GM18507 (cell line): ENCODE results near the gene WHRN.
A peak's percentile ranks its signal among the peaks of the same experiment; 100 is the strongest.

ENCODE experiments used
- DNase-seq: peaks from one replicate; pipeline ENCODE4 v3.0.0; 2011; ENCODE audit warnings: low read depth; ENCODE audit not compliant: insufficient read length; ENCODE audit errors: extremely low spot score
- FAIRE-seq: peaks from 2 replicates; lab custom pipeline; 2011; peaks lifted over from hg19 to GRCh38; lab: Jason Lieb, UNC

WHRN gene

DNA sequence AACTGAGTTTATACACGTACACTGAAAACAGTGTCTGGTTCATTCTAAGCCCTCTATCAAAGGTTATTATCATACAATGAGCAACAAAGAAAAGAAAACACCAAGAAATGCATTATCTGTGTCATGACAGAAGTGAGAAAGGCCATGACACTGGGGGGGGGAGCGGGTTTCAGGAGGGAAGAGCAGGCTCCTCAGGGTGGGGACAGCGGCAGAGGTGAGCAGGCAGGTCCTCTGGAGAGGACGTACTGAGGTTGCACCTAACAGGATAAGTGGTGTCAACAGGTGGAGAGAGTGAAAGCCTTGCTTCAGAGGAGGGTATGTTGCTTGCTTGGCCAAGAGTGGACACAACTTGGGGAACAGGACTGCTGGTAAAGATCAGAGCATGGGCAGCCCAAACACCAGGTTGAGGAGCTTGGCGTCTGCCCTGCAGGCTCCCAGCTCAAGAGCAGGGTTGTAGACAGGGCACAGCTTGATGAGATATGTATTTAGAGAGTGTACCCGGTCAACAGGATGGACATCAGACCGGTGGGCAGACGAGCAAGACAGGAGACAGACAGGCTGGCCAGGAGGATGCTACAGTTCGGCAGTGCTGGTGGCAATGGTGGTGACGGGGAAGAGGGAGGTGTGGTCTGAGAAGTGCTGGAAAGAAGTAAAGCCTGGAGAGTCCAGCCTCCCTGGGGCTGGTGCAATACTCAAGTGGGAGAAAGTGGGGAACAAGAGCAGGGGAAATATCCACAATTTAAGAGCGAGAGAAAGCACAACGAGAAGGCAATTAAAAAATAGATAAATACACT, 10.3 kb downstream of the WHRN start:
- DNase-seq: no peak
- FAIRE-seq: no peak

DNA sequence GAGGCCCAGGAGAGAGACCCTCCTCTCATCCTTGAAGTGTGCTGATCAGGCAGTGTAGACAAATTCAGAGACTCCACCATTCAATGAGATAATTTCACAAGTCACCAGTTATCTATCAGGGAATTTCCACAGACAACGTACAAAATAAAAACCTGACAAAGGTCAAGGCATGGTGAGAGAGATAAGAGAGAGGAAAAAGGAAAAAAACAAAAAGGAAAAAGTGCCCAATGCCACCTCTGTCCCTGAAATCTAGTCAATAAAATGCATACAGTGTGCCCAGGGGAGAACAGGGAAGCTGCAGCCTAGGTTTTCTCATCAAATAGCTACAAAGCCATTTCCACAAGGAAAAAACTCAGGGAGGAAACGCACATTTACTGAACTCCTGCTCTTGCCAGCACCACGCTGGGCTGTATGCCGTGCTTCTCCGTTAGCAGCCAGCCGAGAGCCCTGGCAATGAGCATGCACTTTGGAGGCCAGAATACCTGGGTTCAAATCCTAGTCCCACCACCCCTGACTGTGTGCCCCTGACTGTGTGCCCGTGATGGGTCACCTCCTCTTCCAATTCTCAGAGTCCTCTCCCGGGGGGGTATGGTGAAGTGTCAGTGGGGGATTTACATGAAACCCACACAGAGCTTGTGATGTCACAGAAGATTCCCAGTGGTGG, 11.6 kb downstream of the WHRN start:
- no peak for FAIRE-seq
- no peak for DNase-seq

DNA sequence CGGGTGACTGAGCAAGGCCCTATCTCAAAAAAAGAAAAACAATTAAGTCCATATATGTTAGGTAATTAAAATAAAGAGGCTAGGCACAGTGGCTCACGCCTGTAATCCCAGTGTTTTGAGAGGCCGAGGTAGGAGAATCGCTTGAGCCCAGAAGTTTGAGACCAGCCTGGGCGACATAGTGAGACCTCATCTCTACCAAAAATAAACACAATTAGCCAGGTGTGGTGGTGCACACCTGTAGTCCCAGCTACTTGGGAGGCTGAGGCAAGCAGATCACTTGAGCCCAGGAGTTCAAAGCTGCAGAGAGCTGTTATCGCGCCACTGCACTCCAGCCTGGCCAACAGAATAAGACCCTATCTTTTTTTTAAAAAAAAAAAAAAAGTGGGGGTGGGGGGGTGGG, 12.3 kb downstream of the WHRN start:
- no peak for FAIRE-seq
- DNase-seq: no peak

DNA sequence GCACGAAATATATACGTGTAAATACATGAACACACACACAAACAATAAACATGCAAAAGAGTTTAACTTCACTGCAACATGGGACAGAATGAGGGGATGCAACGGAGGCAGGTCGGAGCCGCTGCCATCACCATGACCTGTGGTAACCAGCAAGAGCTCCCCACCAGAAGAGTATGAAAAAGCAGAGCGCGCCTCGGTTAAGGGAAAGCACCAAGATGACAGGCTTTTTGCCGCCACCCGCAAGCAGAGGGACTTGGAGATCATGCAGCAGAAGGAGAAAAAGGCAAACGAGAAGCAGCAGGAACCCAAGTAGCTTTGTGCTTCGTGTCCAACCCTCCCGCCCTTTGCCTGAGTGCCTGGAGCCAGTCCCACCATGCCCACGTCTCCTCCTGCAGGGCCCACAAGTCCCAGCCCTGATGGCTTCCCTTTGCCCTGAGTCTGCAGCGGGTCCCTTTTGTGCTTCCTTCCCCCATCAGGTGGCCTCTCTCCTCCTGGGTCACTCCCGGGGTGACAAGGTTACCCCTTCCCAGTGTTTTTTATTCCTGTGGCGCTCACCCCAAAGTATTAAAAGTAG, 13.8 kb downstream of the WHRN start:
- no peak for FAIRE-seq
- DNase-seq: no peak

DNA sequence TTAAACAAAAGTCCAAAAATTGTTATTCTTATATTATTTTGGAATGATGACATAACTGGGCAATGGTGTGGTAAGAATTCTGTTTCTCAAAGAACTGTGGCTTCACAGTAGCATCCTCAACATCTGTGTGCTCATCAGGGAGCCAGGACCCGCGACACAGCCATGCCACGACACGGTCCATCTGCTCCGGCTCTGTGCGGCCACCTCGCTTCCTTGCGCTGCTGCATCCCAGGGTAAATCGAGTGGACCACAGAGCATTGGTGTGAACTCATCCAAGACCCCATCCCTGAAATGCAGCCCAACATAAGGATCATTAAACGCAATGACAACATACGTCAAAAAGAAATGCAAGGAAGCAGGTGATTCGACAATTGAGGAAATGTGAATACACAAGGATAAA, 15.3 kb downstream of the WHRN start:
- DNase-seq (no peak), FAIRE-seq (no peak)

DNA sequence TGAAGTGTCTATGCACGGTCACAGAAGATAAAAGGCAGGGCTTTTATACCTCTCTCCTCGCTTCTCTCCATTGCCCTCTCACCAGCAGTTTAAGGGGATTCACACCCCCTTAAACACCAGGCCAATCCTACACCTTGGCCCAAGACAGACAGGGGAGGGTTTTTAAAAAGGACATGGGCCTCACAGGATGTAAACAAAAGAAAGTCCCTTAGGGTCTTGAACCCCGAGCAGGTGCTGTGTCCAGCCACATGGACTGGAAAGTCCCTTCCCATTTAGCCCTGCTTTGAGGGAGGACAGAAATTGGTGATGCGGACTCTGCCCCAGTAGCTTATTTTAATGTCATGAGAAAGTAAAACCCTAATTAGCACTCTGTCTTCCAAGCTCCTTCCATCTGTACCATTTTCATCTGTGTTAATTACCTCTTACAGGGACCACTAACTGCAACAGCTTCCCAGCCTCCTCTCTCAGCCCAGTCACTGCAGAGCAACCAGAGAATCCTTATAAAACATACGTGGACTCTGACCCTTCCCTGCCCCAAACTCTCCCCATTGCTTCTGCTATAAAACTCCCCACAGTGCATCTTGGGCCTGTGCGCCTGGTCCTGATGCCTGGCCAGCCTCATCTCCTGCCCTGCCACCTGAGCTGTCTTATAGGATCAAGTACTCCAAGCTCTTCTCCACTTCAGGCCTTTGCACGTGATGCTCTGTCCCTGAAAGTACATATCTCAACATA, 16.7 kb downstream of the WHRN start:
- no peak for DNase-seq
- no peak for FAIRE-seq

DNA sequence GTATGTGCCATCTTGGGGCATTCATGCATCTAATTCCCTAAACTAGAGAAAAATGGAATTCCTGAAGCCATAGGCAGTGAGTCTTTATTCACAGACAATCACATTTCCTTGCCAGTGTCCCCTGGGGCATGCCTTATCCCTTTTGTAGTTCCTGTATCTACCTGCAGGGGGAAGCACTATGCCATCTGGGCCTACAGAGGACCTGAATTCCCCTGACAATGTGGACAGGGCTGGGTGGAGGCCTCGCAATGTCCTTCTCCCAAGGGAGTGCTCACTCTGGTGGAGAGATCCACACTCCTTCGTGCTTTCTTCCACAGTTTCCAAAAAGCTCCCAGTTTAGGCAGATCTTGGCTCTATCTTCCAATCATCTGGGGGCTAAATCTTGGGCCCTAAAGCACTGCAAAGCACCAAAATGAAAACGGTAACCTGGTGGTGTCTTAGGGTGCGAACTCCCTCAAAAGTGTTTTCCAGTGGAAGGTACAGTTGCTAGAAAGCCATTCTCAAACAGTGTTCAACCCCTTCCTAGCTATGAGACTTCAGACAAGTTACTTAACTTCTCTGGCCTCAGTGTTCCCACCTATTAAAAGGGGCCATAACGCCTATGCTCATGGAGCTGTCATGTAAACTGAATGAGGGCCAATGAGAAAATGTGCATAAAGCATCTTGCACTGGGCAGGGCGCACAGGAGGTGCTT, 17.5 kb downstream of the WHRN start:
- no peak for DNase-seq
- peak; percentile 70 for FAIRE-seq

DNA sequence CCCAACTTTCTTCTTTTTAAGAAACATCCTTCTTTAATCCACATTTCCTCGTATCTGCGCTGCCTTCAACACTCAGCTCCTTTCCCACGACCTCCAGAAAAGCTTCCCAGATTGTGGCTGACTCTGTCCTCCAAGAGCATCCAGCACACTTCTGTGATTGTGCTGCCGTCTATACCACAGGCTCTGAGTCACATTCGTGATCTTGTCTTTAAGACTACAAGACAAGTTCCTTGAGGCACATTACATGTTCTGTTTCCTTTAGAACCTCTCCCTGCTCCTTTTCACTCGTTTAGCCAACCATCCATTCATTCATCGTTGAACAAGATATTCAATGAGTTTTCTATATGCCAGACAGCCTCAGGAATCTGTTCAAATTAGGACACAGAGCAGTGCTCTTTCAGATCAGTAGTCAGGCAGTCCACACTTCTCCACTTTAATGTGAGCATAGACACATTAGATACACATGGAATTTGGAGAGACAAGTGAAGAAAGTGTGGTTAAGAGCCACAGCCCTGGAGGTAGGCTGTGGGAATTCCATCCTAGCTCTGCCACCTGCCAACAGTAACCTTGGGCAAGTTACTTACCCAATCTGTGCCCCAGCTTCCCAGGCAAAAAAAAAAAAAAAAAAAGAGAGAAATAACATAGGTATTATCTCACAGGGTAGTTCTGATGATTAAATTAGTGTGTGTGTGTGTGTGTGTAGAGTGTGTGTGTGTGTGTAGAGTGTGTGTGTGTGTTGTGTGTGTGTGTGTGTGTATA, 18.9 kb downstream of the WHRN start:
- FAIRE-seq (no peak), DNase-seq (no peak)

DNA sequence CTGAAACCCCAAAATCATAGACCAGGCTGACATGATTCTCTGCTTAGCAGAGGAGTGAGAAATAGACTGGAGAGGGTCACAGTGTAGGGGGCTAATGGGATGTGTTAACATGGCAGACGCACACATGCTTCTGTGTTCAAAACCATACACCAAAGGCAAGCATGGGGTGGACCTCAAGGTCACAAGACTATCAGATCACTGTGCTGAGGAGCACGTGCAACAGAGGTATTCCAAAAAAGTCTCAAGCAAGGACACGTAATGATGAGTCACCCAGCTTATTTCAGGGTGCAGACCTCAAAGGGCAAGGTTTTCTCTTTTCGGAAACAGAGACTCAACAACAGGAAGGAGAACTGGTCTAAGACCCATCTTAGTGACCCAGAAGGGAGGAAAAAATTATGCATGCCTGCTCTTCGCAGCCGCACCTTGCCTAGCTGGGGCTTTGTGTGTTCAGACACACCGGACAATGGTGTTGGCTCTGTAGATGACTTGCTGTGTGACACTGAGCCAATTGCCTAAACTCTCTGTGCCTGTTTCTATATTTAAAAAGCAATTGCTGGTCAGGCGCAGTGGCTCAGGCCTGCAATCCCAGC, 20.3 kb downstream of the WHRN start:
- no peak for FAIRE-seq
- DNase-seq: no peak

DNA sequence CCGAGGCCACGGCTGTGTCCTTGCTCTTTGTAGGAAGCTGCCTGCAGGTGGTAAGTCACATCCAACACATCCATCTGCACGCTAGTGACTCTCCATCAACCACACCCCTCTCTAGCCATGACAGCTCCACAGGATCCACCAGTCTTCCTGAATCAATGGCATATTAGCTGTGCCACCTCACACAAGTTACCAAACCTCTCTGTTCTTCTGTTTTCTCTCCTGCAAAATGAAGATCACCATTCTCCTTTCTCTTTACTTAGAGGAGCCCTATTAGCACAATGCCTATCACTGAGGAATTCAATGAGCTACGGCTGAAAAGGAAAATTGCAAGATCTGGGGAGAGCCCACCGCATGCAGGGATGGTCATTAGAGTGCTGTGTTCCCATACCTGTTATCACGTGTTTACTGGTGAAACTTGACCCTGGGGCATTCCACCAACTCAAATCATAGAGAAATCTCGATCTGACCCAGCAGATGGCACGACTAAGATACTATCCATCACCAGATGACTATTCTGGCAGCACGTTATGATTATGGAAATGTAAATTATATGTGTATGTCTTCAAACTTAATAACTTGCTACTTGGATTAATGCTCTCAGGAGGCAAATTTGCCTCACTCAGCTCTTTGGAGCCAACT, 20.9 kb downstream of the WHRN start:
- DNase-seq: no peak
- no peak for FAIRE-seq

DNA sequence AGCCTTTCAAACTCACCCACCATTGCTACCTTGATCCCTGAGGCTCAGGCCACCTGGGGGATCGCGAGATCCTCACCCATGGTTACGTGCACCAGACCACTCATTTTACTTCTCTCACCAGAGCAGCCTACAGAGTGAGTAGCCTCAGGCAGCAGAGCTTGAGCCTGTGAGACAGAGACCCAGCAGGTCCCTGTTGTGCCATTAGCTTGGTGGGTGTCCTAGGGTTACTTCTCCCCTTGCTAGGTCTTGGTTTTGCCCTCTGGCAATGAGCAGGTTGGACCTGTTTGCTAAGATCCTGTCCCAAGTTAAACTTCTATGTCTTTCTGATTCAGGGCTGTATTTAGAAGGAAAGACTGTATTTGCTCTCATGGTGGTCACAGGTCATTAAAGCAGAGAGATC, 21.8 kb downstream of the WHRN start:
- DNase-seq: no peak
- FAIRE-seq: no peak

DNA sequence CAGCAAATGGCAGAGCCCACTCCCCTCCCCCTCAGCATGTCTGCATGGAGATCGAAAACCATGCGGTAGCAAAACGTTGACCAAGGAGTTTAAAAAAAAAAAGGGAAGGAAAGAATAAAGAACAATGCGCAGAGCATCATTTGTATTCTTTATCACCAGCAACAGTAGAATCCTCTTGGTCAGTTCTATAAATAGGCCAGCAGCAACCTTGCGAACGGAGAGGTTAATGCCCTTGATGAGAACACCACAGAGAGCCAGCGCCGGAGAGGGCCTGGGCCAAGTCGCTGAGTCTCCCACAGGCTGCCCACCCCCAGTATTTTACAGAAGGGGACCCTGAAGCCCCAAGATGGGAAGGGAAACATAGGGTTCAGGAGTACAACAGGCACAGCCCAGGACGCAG, 22.7 kb downstream of the WHRN start:
- DNase-seq (no peak), FAIRE-seq (no peak)

DNA sequence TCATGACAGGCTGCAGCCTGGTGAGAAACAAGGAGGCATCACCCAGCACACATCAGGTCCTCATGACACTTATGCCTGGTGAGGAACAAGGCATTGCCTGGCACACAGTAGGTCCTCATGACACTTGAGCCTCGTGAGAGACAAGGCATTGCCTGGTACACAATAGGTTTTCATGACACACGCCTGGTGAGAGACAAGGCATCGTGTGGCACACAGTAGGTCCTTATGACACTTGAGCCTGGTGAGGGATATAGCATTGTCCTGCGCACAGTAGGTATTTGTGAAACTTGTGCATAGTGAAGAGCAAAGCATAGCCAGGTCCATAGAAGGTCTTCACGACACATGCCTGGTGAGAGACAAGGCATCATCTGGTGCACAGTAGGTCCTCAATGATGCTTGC, 23.5 kb downstream of the WHRN start:
- no peak for FAIRE-seq
- DNase-seq: no peak

DNA sequence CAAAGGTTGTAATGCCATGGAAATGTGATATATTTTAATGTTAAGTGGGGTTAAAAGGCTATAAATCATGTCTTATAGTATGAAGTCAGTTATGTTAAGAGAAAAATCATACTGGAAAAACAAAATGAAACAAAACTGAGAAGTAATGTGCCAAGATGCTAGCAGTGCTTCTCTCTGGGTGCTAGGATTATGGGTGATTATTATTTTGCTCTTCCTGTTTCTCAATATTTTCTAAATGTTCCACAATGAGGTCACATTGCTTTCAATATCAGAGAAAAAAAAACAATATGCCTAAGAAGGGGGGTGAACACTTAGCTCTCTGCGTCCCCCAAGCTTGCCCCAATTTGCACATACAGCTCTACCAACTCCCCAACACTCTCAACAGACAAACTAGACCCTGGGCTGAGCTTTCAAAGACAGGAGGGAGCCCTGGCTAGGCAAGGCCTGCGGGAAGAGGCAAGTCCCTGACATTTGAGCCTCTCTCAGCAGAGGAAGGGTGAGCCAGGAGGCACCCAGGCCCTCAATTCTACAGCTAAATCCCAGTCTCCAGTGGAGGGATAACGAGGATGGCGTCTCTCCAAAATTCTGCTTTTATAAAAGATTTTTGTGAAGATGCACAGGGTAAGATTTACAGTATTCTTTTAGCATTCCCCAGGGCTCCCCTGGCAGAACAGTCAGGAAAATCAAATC, 24.4 kb downstream of the WHRN start:
- DNase-seq (no peak), FAIRE-seq (no peak)

DNA sequence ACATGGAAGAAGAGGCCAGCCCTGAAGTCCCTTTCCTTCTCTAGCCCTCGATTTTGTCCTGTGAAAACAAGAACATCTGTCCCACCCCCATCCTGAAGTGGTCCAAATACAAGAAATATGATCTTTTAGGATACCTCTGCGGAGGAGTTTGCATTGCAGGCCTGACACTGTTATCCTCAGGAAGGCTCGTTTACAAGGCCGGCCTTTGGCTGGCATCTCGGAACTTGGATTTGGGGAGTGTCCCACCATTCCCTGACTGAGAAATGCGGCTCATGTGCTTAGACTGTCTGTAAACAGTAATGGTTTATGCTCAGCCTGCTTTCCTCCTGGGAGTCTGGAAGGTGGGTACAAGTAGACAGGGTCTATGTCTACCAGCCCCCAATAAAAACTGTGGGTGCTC, 26.4 kb downstream of the WHRN start:
- FAIRE-seq: no peak
- no peak for DNase-seq

DNA sequence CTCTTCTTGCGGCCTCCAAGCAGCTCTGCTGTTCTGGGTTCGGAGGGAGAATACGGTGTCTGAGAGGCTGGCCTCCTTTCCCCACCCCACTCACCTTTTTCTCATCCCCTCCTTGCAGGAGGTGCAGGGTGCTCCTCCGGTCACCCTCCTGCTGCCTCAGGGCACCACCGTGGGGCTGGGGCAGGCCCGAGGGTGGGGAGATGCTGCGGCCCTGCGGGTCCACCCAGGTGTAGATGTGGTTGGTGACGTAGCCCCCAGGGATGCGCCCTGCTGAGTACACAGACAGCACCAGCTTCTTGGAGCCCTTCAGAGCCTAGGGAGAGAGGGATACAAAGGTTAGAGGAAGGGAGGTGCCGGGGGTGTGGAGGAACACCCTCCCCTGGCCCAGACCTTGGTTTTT, 26.8 kb downstream of the WHRN start:
- no peak for DNase-seq
- no peak for FAIRE-seq

DNA sequence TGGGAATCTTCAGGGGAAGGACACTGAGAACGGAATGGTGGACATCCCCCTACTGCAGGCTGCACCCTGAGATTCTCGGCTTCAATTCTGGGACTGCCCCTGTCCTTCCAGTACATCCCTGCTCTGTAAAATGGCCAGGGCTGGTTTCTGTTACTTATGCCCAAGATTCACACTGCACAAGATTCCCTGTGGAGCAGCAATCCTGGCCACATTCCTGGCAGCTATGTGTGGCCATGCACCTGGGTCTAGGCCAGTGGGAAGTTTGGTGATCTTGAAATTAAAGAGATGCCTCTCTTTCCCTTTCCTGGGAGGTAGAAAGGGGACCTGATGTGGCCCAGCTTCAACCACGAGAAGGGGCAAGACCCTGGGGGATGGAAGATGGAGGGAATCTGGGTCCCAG, 27.6 kb downstream of the WHRN start:
- DNase-seq (no peak), FAIRE-seq (no peak)
